ENCODE results near the gene CSF1.

CSF1 gene

GRCh38 chr1:109895720-109896504, 14.7 kb upstream of the CSF1 start:
- Histone ChIP-seq H3K27me3 (ENCODE audit: control insufficient read depth, insufficient read depth, low read length) (peaks cover 6% of the 10 kb centered on the region), H3K9ac (ENCODE audit: low read depth, low read length) (no peak overlapping the region), H3K9me3 (ENCODE audit: control insufficient read depth, insufficient read depth, low read length) (no peaks in the 10 kb centered on the region), H3K4me1 (ENCODE audit: control insufficient read depth, insufficient read depth, low read length) (no peaks in the 10 kb centered on the region), H3K36me3 (ENCODE audit: control insufficient read depth, insufficient read depth, low read length) (no peaks in the 10 kb centered on the region), H3K4me3 (ENCODE audit: low read depth, low read length) (no peak overlapping the region)

GRCh38 chr1:109896681-109897080, 14.0 kb upstream of the CSF1 start:
- Histone ChIP-seq H3K27me3 (ENCODE audit: control insufficient read depth, insufficient read depth, low read length) (peaks cover 6% of the 10 kb centered on the region), H3K4me3 (ENCODE audit: low read depth, low read length) (no peak overlapping the region), H3K9me3 (ENCODE audit: control insufficient read depth, insufficient read depth, low read length) (no peaks in the 10 kb centered on the region), H3K36me3 (ENCODE audit: control insufficient read depth, insufficient read depth, low read length) (no peaks in the 10 kb centered on the region), H3K4me1 (ENCODE audit: control insufficient read depth, insufficient read depth, low read length) (no peaks in the 10 kb centered on the region), H3K9ac (ENCODE audit: low read depth, low read length) (no peak overlapping the region)

- H3K36me3 ChIP-seq (ENCODE audit: control insufficient read depth, insufficient read depth, low read length), result no peaks in the 10 kb centered on the region
- no peaks in the 10 kb centered on the region for H3K4me1 ChIP-seq (ENCODE audit: control insufficient read depth, insufficient read depth, low read length)
- H3K4me3 ChIP-seq (ENCODE audit: low read depth, low read length), result no peak overlapping the region
- H3K27me3 ChIP-seq (ENCODE audit: control insufficient read depth, insufficient read depth, low read length), result peaks cover 6% of the 10 kb centered on the region
- H3K9ac ChIP-seq (ENCODE audit: low read depth, low read length), result no peak overlapping the region
- H3K9me3 ChIP-seq (ENCODE audit: control insufficient read depth, insufficient read depth, low read length), result no peaks in the 10 kb centered on the region
Observed at GRCh38 chr1:109897259-109897955, 13.2 kb upstream of the CSF1 start.

GRCh38 chr1:109898842-109899241, 11.8 kb upstream of the CSF1 start:
- no peak overlapping the region for H3K9ac ChIP-seq (ENCODE audit: low read depth, low read length)
- no peaks in the 10 kb centered on the region for H3K4me1 ChIP-seq (ENCODE audit: control insufficient read depth, insufficient read depth, low read length)
- peaks cover 6% of the 10 kb centered on the region for H3K27me3 ChIP-seq (ENCODE audit: control insufficient read depth, insufficient read depth, low read length)
- no peaks in the 10 kb centered on the region for H3K36me3 ChIP-seq (ENCODE audit: control insufficient read depth, insufficient read depth, low read length)
- no peaks in the 10 kb centered on the region for H3K9me3 ChIP-seq (ENCODE audit: control insufficient read depth, insufficient read depth, low read length)
- no peak overlapping the region for H3K4me3 ChIP-seq (ENCODE audit: low read depth, low read length)

GRCh38 chr1:109901141-109901523, 9.5 kb upstream of the CSF1 start:
- Histone ChIP-seq H3K4me1 (ENCODE audit: control insufficient read depth, insufficient read depth, low read length) (no peaks in the 10 kb centered on the region), H3K36me3 (ENCODE audit: control insufficient read depth, insufficient read depth, low read length) (no peaks in the 10 kb centered on the region), H3K27me3 (ENCODE audit: control insufficient read depth, insufficient read depth, low read length) (peaks cover 6% of the 10 kb centered on the region), H3K9ac (ENCODE audit: low read depth, low read length) (no peak overlapping the region), H3K4me3 (ENCODE audit: low read depth, low read length) (no peak overlapping the region), H3K9me3 (ENCODE audit: control insufficient read depth, insufficient read depth, low read length) (no peaks in the 10 kb centered on the region)

- H3K36me3 ChIP-seq (ENCODE audit: control insufficient read depth, insufficient read depth, low read length), result no peaks in the 10 kb centered on the region
- no peaks in the 10 kb centered on the region for H3K9me3 ChIP-seq (ENCODE audit: control insufficient read depth, insufficient read depth, low read length)
- H3K4me3 ChIP-seq (ENCODE audit: low read depth, low read length), result no peak overlapping the region
- no peak overlapping the region for H3K9ac ChIP-seq (ENCODE audit: low read depth, low read length)
- H3K27me3 ChIP-seq (ENCODE audit: control insufficient read depth, insufficient read depth, low read length), result peaks cover 3% of the 10 kb centered on the region
- H3K4me1 ChIP-seq (ENCODE audit: control insufficient read depth, insufficient read depth, low read length), result no peaks in the 10 kb centered on the region
Observed at GRCh38 chr1:109901524-109902145, 9.0 kb upstream of the CSF1 start.

- H3K4me1 ChIP-seq (ENCODE audit: control insufficient read depth, insufficient read depth, low read length), result no peaks in the 10 kb centered on the region
- H3K4me3 ChIP-seq (ENCODE audit: low read depth, low read length), result no peak overlapping the region
- no peaks in the 10 kb centered on the region for H3K9me3 ChIP-seq (ENCODE audit: control insufficient read depth, insufficient read depth, low read length)
- H3K36me3 ChIP-seq (ENCODE audit: control insufficient read depth, insufficient read depth, low read length), result no peaks in the 10 kb centered on the region
- peaks cover 3% of the 10 kb centered on the region for H3K27me3 ChIP-seq (ENCODE audit: control insufficient read depth, insufficient read depth, low read length)
- no peak overlapping the region for H3K9ac ChIP-seq (ENCODE audit: low read depth, low read length)
Observed at GRCh38 chr1:109902204-109902985, 8.3 kb upstream of the CSF1 start.

GRCh38 chr1:109903376-109903930, 7.2 kb upstream of the CSF1 start:
- Histone ChIP-seq H3K9me3 (ENCODE audit: control insufficient read depth, insufficient read depth, low read length) (no peaks in the 10 kb centered on the region), H3K9ac (ENCODE audit: low read depth, low read length) (no peak overlapping the region), H3K4me1 (ENCODE audit: control insufficient read depth, insufficient read depth, low read length) (no peaks in the 10 kb centered on the region), H3K36me3 (ENCODE audit: control insufficient read depth, insufficient read depth, low read length) (no peaks in the 10 kb centered on the region), H3K4me3 (ENCODE audit: low read depth, low read length) (no peak overlapping the region), H3K27me3 (ENCODE audit: control insufficient read depth, insufficient read depth, low read length) (peaks cover 14% of the 10 kb centered on the region)

GRCh38 chr1:109904105-109904817, 6.4 kb upstream of the CSF1 start:
- Histone ChIP-seq H3K27me3 (ENCODE audit: control insufficient read depth, insufficient read depth, low read length) (peaks cover 22% of the 10 kb centered on the region), H3K9me3 (ENCODE audit: control insufficient read depth, insufficient read depth, low read length) (no peaks in the 10 kb centered on the region), H3K4me1 (ENCODE audit: control insufficient read depth, insufficient read depth, low read length) (no peaks in the 10 kb centered on the region), H3K36me3 (ENCODE audit: control insufficient read depth, insufficient read depth, low read length) (no peaks in the 10 kb centered on the region), H3K4me3 (ENCODE audit: low read depth, low read length) (no peak overlapping the region), H3K9ac (ENCODE audit: low read depth, low read length) (no peak overlapping the region)

- H3K27me3 ChIP-seq (ENCODE audit: control insufficient read depth, insufficient read depth, low read length), result peaks cover 31% of the 10 kb centered on the region
- H3K4me3 ChIP-seq (ENCODE audit: low read depth, low read length), result no peak overlapping the region
- H3K4me1 ChIP-seq (ENCODE audit: control insufficient read depth, insufficient read depth, low read length), result peaks cover 4% of the 10 kb centered on the region
- no peaks in the 10 kb centered on the region for H3K9me3 ChIP-seq (ENCODE audit: control insufficient read depth, insufficient read depth, low read length)
- H3K36me3 ChIP-seq (ENCODE audit: control insufficient read depth, insufficient read depth, low read length), result no peaks in the 10 kb centered on the region
- H3K9ac ChIP-seq (ENCODE audit: low read depth, low read length), result no peak overlapping the region
Observed at GRCh38 chr1:109905491-109905890, 5.2 kb upstream of the CSF1 start.
